Measurements from ENCODE around the gene VPS45.

Gene VPS45

DNA sequence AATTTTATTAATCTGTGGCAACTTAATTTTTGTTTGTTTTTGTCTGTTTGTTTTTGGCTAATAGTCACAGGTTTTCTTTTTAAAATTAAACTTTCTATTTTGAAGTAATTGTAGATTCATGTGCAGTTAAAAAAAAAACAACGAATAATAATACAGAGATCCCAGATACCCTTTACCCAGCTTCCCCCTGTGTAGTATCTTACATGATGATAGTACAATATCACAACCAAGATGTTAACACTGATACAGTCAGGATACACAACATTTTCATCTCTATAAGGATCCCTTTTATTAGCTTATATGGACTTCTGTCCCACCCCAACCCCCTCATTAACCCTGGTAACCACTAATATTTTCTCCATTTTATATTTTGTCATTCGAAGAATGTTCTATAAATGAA lies 5.9 kb downstream of the VPS45 start:
- DNase-seq: no peak

DNA sequence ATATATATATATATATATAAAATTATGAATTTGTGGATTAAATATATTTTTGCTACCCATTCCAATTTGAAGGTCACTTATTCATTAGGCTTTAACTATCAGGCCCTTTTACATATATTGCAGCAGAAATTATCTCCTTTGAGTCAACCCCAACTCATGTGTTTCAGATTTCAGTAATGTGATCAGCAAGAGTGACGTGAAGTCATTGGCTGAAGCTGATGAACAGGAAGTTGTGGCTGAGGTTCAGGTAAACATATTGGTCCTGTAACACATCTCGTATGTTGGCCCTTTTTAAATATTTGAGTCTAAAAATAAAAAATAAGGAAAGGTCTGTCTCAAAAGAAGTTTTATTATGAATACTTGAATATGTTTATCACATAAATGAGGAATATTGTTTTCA lies 8.5 kb downstream of the VPS45 start:
- DNase-seq: no peak

DNA sequence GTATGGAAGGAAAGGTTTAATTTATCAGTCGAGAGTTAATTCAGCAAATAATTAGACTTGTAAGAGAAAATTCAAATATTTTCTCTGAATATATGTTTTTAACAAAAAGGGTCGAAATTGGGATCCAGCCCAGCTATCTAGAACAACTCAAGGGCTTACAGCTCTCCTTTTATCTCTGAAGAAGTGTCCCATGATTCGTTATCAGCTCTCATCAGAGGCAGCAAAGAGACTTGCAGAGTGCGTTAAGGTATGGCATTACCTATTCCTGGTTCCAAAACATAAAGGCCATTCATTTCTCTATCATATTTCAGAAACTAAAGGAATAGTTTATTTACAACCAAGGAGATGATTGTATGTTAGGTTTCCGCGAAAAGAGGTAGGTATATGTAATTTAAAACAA lies 9.4 kb downstream of the VPS45 start:
- DNase-seq: no peak

DNA sequence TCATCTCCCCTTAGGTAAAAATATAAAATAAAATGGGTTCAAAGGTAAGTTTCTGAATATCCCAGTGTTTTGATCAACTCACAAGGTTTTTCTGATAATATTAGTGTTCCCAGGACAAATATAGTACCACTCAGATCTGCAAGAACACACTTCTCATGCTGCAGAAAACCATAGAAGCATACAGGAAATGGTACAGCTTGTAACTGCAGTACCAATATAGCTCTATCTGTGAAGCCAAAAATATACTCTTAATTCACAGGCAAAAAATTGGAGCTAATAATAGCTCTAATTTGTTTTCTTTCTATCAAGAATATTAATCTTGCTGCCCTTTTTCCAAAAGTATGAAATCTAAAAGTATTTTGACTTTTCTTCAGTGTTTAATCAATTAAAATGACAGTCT lies 13.2 kb downstream of the VPS45 start:
- DNase-seq: no peak

DNA sequence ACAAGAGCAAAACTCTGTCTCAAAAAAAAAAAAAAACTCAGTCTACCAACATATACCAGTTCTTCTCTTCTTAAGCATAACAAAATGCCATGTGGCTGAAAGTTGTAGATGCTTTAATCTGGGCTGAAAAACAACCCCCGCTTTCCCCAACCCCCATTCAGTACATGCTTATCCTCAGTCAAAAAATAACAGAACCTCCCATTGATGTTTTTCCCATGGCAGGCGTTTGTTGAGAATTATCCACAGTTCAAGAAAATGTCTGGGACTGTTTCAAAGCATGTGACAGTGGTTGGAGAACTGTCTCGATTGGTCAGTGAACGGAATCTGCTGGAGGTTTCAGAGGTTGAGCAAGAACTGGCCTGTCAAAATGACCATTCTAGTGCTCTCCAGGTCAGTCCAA lies 14.9 kb downstream of the VPS45 start:
- DNase-seq: no peak

DNA sequence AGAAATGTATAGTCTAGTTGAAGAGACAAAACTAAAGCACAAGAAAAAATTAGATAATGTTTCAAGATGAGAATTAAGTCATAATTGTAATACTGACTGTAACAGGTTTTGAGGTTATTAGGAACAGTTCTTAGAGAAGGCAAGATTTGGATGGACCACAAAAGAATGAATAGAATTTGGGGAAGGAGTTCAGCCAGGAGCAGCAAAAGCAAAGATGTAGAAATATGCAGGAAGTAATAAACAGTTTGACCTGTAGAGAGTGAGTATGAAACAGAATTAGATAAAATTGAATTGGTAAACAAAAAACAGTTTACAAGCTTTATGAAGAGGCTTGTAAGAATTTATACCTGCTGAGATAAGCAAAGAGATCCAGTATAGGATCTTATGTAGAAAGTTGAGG lies 16.3 kb downstream of the VPS45 start:
- no peak for DNase-seq

DNA sequence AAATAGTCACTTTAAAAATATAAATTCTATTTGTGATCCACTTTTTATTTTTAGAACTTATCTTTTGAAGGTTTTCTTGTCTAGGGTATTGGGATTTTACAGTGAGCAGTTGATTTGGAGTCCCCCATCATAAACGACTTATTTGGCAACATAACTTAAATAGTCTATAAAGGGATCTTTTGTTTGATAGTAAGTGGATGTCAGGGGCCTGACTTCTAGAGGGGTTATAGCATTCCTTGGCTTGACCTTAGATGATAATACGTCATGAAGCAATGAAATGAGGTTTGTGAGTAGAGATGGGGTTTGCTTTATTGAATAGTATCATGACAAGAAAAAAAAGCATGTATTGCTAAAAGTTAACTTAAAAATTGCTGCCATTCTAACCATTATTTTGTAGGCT lies 17.8 kb downstream of the VPS45 start:
- no peak for DNase-seq

DNA sequence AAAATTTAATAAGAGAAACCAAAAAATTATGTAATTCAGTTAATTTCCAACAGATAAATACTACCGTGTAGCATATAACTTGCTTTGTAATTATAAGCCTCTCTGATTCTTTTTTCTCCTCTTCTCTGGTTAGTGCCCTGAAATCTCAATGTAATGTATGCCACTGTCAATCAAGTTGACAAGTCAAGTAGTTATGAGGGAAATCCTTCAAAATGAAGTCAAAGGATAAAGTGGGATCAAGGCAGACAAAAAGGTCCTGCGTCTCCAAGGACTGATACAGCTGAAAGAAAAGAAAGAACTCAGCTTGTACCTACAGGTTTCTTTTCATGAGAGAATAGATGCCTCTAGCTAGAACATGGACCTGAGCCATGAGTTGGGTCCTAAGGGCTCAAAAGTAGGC lies 19.8 kb downstream of the VPS45 start:
- DNase-seq: no peak

DNA sequence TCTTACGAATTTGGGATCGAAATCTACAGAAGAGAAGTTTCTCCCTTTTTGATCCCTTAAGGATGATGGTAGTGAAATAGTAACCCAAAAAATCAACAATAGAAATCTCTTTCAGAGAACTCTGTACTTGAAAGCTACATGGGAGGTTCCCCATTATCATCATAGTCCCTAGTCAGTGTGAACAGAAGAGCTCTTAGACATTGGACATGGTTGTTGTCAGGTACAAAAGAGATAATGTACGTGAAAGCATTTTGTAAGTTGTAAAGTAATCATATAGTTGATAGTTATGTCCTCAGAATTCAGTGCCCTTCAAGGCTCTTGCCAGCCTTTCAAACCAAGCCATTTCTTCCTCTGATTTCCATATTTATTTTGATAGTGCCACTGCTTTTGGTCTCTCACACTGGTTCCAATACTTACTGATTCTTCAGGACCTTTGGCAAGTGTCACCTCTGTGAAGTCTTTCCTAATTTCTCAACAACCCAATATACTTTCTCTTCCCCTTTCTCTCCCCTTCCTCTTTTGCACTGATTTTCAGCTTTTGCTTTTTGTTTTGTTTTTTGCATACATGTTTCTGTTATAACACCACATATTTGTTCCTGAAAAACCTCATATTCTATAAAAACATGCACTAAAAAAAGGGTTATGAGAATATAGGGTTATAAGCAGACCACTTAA lies 22.4 kb downstream of the VPS45 start:
- DNase-seq: peak; percentile 89

DNA sequence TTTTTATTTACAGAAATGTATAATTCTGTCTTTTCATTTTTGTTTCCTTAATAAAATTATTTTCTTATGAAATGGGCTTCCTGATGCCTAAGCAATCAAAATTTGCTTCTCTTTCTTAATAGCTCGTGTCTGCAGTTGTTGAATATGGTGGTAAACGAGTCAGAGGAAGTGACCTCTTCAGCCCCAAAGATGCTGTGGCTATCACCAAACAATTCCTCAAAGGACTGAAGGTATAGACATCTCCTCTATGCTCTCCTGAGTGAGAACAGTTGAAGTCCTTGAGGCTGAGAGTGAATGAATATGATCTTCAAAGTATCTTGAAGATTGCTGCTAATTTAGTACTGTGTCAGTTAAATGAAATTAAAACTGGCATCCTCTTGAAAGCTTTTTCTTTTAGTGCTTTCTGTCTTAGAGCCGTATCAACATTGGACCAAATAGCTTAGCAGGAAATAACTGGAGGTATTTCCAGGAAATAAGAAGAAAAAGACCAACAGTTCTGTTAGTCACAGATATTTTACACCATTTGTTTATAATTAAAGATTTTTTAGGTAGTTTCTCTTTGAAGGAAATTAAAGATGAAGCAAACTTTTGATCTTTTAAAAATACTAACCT lies 24.7 kb downstream of the VPS45 start:
- DNase-seq: no peak

DNA sequence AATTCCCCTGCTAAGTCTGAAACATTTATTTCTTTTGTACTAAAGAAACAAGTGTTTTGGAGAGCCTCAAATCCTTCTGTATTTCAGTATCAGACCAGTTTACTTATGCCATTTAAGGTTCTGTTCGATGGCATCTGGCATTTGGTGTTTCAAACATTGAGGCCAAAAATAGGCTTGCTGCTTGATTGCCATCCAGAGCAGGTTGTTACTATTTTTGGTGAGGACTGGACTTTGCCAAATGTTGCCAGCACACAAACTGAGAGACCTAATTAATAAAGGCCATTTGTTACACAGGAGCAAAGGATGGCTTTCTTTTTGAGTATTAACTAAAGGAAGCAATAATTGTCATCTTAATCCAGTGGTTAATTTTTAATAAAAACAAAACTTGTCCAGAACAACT lies 26.2 kb downstream of the VPS45 start:
- DNase-seq: no peak

DNA sequence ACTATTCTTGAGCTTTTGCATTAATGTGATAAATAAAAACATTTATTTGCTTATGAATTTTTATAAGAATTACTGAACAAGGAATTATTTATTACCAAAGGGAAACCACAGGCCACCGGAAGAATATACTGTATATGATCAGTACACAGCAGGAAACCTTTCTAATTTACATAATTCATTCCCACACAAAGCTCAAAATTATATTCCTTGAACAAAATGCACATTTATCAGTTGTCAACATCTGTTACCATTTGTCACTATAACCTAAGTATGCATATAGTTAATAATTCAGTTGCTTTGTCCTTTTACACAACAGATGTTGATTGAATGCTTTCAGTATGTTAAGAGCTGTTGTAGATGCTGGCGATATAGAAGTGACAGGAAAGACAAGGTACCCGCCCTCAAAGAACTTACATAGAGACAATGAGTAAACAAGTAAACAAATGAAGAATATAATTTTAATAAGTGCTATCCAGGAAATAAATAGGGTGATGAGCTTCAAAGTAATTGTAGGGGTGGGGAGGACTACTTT lies 27.2 kb downstream of the VPS45 start:
- no peak for DNase-seq

DNA sequence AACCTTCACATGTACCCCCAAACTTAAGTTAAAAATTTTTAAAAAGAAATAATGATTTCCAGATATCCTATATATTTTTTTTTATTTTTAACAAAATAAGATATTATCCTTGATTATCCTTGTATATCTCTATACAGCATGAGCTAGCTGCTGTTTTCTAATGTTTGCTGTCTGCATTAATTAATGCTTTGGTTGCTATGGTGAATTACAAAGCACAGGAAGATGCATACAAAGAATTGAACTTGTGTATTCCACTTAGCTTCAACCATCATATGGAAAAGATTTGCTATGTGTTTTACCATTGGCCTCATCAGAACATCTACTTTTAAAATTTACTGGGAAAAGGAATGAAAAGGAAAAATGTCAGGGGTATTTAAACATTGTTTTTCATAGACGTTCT lies 35.4 kb downstream of the VPS45 start:
- DNase-seq: no peak

DNA sequence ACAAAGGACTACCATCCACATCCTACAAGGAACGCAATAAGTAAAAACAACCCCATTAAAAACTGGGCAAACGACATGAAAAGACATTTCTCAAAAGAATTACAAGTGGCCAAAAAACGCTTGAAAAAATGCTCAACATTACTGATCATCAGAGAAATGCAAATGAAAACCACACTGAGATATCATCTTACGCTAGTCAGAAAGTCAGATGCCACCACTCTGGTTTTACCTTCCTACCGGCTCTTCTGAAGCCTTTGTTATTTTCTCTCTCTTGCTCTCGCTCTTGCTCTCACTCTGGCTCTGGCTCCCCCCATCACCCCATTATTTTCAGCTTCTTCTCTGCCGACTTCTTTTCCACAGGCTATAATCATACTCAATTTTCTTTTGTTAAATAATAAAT lies 38.8 kb downstream of the VPS45 start:
- DNase-seq: no peak

DNA sequence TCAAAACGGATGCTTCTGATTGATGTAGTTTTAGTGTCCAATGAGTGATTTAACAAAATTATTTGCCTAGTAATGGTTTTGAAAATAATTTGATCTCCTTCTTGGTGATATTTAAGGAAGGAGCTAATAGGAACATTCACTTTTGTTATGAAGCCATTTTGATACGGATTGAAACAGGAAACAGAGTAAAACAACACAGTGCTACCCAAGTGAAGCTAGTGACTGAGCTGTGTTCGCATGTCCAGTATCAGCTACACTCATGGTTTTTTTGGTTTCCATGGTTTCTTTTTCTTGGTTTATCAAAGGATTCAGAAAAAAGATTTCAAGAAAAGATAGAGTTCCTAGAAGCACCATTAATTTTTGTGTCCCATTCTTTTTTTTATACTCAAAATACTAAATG lies 42.0 kb downstream of the VPS45 start:
- DNase-seq: peak; percentile 42

DNA sequence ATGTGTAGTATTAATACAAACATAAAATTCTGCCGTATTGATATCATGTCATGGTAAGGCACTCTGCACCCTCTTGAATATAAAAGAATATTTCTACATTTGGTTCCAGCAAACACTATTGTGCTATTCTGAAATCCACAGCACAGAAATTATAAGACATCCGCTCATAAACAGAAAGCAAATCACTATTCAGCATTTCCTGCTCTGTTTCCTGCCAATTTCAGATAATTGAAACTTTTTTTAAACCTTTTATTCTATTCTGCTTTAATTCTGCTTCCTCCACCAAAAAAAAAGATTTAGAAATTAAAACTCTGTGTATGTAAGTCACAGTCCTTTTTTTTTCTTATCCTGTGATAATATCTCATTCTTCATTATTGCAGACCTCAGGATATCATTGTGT lies 42.5 kb downstream of the VPS45 start:
- no peak for DNase-seq

DNA sequence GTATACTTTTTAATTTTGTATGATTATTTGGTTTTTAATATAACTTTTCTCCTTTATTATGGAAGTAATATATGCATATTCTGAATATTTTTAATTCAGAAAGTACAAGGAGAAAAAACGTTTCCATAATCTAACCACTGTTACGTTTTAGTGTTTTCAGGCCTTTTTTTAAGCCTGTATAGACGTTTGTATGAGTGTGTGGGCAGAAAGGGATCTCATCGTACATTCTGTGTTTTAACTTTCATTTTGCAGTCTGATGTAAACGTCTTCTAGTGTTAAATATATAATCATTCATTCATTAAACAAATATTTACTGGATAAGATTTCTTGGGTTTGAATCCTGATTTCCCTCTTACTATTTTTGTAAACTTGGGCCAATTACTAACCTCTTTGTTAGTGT lies 44.1 kb downstream of the VPS45 start:
- no peak for DNase-seq

DNA sequence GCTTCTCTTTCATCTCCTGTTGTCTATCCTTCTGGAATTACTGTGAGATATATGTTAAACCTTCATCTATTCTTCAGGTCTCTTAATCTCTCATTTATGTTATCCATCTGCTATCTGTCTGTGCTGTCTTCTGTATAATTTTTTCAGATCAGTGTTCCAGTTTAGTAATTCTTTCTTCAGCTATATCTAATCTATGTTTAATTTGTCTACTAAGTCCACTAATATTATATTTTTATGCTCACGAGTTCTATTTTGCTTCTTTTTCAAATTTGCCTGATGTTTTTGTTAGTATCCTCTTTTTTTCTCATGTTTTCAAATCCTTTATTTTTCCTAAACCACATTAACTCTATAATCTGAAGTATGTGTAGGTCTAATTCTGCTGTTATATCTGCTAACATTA lies 47.5 kb downstream of the VPS45 start:
- no peak for DNase-seq

DNA sequence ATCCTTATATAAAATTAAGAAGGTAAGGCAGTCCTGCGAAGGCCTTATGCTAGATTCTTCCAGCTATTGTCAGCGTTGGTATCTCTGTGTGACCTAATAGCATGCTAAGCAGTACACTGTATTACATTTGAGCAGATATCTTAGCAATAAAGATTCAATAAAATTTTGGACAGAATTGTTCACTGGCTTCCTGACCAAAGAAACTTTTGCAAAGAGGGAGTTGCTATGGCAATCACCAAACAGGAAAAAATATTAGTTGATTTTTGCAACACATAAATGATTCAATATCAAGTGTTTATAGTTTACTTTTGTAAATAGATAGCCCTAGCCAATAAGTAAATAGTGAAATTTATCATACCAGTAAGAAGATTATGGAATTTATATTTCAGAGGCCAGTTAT lies 51.1 kb downstream of the VPS45 start:
- peak; percentile 26 for DNase-seq

DNA sequence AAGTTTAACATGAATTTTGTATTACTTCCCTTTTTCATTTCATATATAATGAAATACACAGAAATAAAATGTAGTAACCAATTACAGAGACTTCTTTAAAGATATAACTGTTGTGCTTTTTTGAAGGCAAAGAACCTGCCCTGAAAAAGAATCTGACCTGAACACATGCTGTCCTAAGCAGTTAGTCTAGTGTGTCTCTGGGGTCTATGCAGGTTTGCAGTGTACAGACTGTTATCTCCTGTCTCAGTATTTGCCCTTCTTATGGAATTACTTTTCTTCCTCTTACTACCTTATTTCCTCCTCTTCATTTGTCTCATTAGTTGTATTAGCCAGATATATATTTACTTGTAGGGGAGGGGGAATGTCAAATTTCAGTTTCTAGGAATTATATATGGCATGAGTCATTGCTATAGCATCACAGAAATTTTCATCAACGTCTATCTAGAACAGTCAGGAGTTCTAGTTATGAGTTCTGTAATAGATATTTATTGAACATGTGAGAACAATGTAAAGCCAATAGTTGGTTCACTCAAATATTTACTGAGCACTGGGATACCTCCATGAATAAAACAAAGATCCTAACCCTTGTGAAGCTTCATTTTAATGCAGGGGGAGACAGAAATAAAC lies 53.8 kb downstream of the VPS45 start:
- no peak for DNase-seq

DNA sequence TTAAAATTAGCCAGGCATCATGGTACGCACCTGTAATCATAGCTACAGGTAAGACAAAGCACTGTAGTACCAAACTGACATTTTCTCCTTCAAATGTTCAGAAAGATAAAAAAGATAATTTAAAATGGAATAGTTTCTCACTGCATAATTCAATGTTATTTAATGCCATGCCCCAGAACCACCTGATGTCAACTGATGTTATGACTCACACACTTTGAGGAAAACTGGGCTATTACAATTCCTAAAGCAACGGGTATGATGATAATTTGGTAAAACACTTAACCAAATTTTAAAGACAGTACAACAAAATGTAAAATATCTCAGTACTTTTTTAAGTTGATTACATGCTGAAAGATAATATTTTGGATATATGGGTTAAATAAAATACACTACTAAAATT lies 59.2 kb downstream of the VPS45 start:
- no peak for DNase-seq

DNA sequence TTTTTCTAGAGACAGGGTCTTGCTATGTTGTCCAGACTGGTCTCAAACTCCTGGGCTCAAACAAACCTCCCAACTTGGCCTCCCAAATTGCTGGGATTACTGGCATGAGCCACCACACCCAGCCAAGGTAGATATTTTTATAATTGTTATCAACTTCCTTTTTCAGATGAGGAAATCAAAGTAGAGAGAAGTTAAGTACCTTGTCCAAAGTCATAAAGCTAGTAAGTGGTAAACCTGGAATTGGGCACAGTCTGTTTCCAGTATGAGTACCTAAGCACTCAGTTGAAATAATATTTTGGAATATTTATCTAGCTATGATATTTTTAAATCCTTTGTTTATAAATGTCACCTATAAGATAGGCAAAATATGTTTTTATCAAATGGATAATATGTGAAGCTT lies 59.9 kb downstream of the VPS45 start:
- no peak for DNase-seq

DNA sequence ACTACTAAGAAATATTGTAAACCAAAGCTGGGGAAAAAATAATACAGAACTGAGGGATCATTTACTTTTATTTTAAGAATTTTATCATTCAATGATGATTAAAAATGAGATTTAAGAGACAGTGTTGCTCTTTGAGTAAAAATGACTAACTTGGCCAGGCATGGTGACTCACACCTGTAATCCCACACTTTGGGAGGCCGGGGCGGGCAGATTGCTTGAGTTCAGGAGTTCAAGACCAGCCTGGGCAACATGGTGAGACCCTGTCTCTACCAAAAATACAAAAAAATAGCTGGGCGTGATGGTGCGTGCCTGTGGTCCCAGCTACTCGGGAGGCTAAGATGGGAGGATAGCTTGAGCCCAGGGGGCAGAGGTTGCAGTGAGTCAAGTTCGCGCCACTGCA lies 60.3 kb downstream of the VPS45 start:
- DNase-seq: no peak

DNA sequence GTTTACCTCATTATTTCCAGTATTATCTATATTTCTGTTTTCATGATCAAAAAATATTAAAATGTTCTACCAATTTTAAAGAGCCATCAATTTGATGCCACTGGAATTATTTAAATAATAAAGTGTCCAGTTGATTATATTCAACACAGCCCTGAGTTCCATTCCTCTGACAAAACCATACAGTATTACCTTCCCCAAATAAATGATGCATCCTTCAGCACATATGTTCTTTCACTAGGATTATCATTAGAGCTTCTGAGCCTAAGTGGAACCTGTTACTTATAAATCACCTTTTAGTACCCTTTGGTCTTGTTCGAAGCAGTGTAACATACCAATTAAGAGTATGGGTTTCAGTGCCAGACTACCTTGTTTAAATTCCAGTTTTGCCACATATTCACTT lies 64.8 kb downstream of the VPS45 start:
- DNase-seq: no peak

DNA sequence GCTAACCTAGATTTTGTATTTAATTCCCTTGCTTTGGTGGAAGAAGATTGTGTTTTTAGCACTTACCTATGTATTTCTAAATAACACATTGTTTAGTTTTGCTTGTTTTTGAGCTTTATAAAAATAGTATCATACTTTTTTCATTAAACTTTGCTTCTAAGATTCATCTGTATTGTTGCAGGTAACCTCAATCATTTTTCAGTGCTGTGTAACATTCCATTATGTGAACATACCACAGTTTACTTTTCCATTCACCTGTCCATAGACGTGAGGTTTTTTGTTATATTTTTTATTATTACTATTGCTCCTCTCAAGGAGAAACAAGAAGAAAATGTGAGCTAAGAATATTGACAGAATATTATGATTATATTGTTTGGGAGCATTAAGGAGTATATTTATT lies 67.0 kb downstream of the VPS45 start:
- DNase-seq: no peak
